ENCODE data around the gene NELL1. TPM values are rescaled to one million over a fixed set of nuclear protein-coding genes. Genes with fewer than 3 reads are reported as not detected.
A peak's percentile ranks its signal among the peaks of the same experiment; 100 is the strongest.

Gene NELL1
- polyA plus RNA-seq, 1 of the 3 experiments (the other 2 are of a cell fraction): not detected

GRCh38 chr11:20937826-20938225, 268.4 kb downstream of the NELL1 start (continued):
- TF ChIP-seq YY1 (IDR thresholded peaks at IDR 0.05; ENCODE audit: low read depth) (no peak), RXRA (IDR thresholded peaks at IDR 0.05; ENCODE audit: borderline replicate concordance, low read depth) (no peak), MXI1 (IDR thresholded peaks at IDR 0.05; ENCODE audit: low read depth, low read length) (no peak), GATA2 (CRISPR knock-in tag; IDR thresholded peaks at IDR 0.05) (no peak), TEAD4 (IDR thresholded peaks at IDR 0.05; ENCODE audit: borderline replicate concordance, insufficient read depth) (no peak)

GRCh38 chr11:20949585-20949984, 280.2 kb downstream of the NELL1 start:
- POLR2A ChIA-PET: no interaction called here
- CTCF ChIA-PET: no interaction called here

GRCh38 chr11:20962581-20962980, 293.2 kb downstream of the NELL1 start:
- H4K20me1 ChIP-seq (ENCODE audit: insufficient read depth): no peaks in the 10 kb centered on the region
- no peaks in the 10 kb centered on the region for H3K9me2 ChIP-seq
- no peak for TF ChIP-seq EP300 (IDR thresholded peaks at IDR 0.05; ENCODE audit: borderline replicate concordance in 1 of 2, low read depth in 1 of 2, low read length in 1 of 2)
- TF ChIP-seq TCF12 (IDR thresholded peaks at IDR 0.05): no peak
- no peak for TF ChIP-seq POLR2AphosphoS5 (IDR thresholded peaks at IDR 0.05; ENCODE audit: low read depth, low read length)
- no peak for TF ChIP-seq USF1 (IDR thresholded peaks at IDR 0.05; ENCODE audit: borderline replicate concordance, low read depth)
- no peak for TF ChIP-seq MAX (IDR thresholded peaks at IDR 0.05; ENCODE audit: low read depth)
- TF ChIP-seq RFX5 (IDR thresholded peaks at IDR 0.05; ENCODE audit: low read length): no peak
- no peak for TF ChIP-seq CHD2 (IDR thresholded peaks at IDR 0.05; ENCODE audit: low read length, partially characterized antibody)
- TF ChIP-seq MEF2A (IDR thresholded peaks at IDR 0.05; ENCODE audit: borderline replicate concordance, low read depth): no peak
- TF ChIP-seq RXRA (IDR thresholded peaks at IDR 0.05; ENCODE audit: borderline replicate concordance, low read depth): no peak
- TF ChIP-seq PBX3 (IDR thresholded peaks at IDR 0.05): no peak

More at GRCh38 chr11:20949585-20949984, 280.2 kb downstream of the NELL1 start:
- H3K4me3 ChIP-seq (ENCODE audit: low read depth in 2 of 2, low read length in 1 of 2): no peak overlapping the region
- H3K36me3 ChIP-seq (replicated peaks in 1 of 2; ENCODE audit: control insufficient read depth in 1 of 2, insufficient read depth in 2 of 2, low read length in 1 of 2): no peaks in the 10 kb centered on the region
- TF ChIP-seq EZH2phosphoT487 (IDR thresholded peaks at IDR 0.05; ENCODE audit: borderline replicate concordance, low read depth): no peak
- TF ChIP-seq USF2 (IDR thresholded peaks at IDR 0.05; ENCODE audit: borderline replicate concordance, low read depth, low read length): no peak
- TF ChIP-seq RXRA (IDR thresholded peaks at IDR 0.05; ENCODE audit: borderline replicate concordance, low read depth): no peak
- no peak for TF ChIP-seq TAF1 (IDR thresholded peaks at IDR 0.05; ENCODE audit: borderline replicate concordance, low read depth, low read length)
- TF ChIP-seq RAD21 (IDR thresholded peaks at IDR 0.05; ENCODE audit: low read length): no peak
- TF ChIP-seq GABPA (IDR thresholded peaks at IDR 0.05; ENCODE audit: low read depth): no peak
- TF ChIP-seq IRF3 (IDR thresholded peaks at IDR 0.05; ENCODE audit: low read depth, low read length): no peak
- no peak for TF ChIP-seq YY1 (IDR thresholded peaks at IDR 0.05; ENCODE audit: low read depth)
- TF ChIP-seq MAX (IDR thresholded peaks at IDR 0.05; ENCODE audit: low read depth): no peak
- no peaks in the 10 kb centered on the region; a peak in 1 of 4 replicates for H3K4me1 ChIP-seq (ENCODE audit: control insufficient read depth in 1 of 2, insufficient read depth in 2 of 2, low read depth in 1 of 2, low read length in 1 of 2)
- no peaks in the 10 kb centered on the region for H3K79me2 ChIP-seq (ENCODE audit: insufficient read depth)
- H3K9me2 ChIP-seq: no peaks in the 10 kb centered on the region
- no peaks in the 10 kb centered on the region for H3K9me3 ChIP-seq
- H3K4me2 ChIP-seq: no peak overlapping the region
- H3K27ac ChIP-seq (ENCODE audit: low read depth in 2 of 2, low read length in 1 of 2): no peak overlapping the region
- H2AFZ ChIP-seq (ENCODE audit: low read depth): no peak overlapping the region
- 13% methylated on average over 2 of the region's 2 CpGs for WGBS (ENCODE audit: low lambda C conversion rate)
- DNase-seq: no peak
- no peak overlapping the region for H3K9ac ChIP-seq
- no peaks in the 10 kb centered on the region for H4K20me1 ChIP-seq (ENCODE audit: insufficient read depth)
- H3K27me3 ChIP-seq (ENCODE audit: insufficient read depth): no peaks in the 10 kb centered on the region
- H3F3A ChIP-seq (replicated peaks; ENCODE audit: insufficient read depth): no peaks in the 10 kb centered on the region

More at GRCh38 chr11:20962581-20962980, 293.2 kb downstream of the NELL1 start:
- no peaks in the 10 kb centered on the region; a peak in 1 of 4 replicates for H3K4me1 ChIP-seq (ENCODE audit: control insufficient read depth in 1 of 2, insufficient read depth in 2 of 2, low read depth in 1 of 2, low read length in 1 of 2)
- no peaks in the 10 kb centered on the region for H3K79me2 ChIP-seq (ENCODE audit: insufficient read depth)
- peak overlapping the region in 1 of 2 experiments; percentile 60; a peak in 1 of 4 replicates for H3K27ac ChIP-seq (ENCODE audit: low read depth in 2 of 2, low read length in 1 of 2)
- POLR2A ChIA-PET: no interaction called here
- H3K4me3 ChIP-seq (ENCODE audit: low read depth in 2 of 2, low read length in 1 of 2): no peak overlapping the region
- DNase-seq: no peak
- H2AFZ ChIP-seq (ENCODE audit: low read depth): no peak overlapping the region
- no peak overlapping the region for H3K9ac ChIP-seq
- CTCF ChIA-PET: no interaction called here
- no peaks in the 10 kb centered on the region for H3K27me3 ChIP-seq (ENCODE audit: insufficient read depth)
- H3F3A ChIP-seq (replicated peaks; ENCODE audit: insufficient read depth): no peaks in the 10 kb centered on the region
- no peaks in the 10 kb centered on the region for H3K36me3 ChIP-seq (replicated peaks in 1 of 2; ENCODE audit: control insufficient read depth in 1 of 2, insufficient read depth in 2 of 2, low read length in 1 of 2)
- H3K9me3 ChIP-seq: no peaks in the 10 kb centered on the region
- H3K4me2 ChIP-seq: no peak overlapping the region
- 15% methylated on average over 1 of the region's 1 CpG for WGBS (ENCODE audit: low lambda C conversion rate)
